Thymus (tissue), 11 donors: ENCODE measurements around the gene METRNL. TPM values are rescaled to one million over a fixed set of nuclear protein-coding genes. Genes with fewer than 3 reads are reported as not detected.
"Not testable (repeated sequence)": the region's sequence is repeated elsewhere in the genome, so short reads cannot be mapped to it uniquely, and the experiment has no call there.

Experiments
- DNase-seq, 9 donors: peaks; one replicate each; pipeline ENCODE4 v3.0.0-alpha.2; 2013; ENCODE audit warnings: low spot score in 9 of 9, low read depth in 6 of 9, missing footprints in 1 of 9
- H3K27ac ChIP-seq, 2 donors: one replicate each; pipeline ENCODE4 v1.5.1; 2013; ENCODE audit warnings: control low read depth in 1 of 2, low read depth in 1 of 2, low read length in 1 of 2, mild to moderate bottlenecking in 1 of 2, moderate library complexity in 1 of 2
- H3K27me3 ChIP-seq, 2 donors: one replicate each; pipeline ENCODE4 v1.5.1; 2013; ENCODE audit warnings: low read length in 1 of 2; ENCODE audit not compliant: control insufficient read depth in 2 of 2, insufficient read depth in 1 of 2
- H3K36me3 ChIP-seq, 2 donors: one replicate each; pipeline ENCODE4 v1.5.1; 2013; ENCODE audit warnings: low read length in 1 of 2, mild to moderate bottlenecking in 1 of 2, moderate library complexity in 1 of 2; ENCODE audit not compliant: control insufficient read depth in 2 of 2, insufficient read depth in 2 of 2
- H3K4me1 ChIP-seq, 2 donors: one replicate each; pipeline ENCODE4 v1.5.1; 2013; ENCODE audit warnings: low read length in 2 of 2; ENCODE audit not compliant: control insufficient read depth in 2 of 2, insufficient read depth in 2 of 2
- H3K4me3 ChIP-seq, 2 donors: one replicate each; pipeline ENCODE4 v1.5.1; 2013; ENCODE audit warnings: low read length in 2 of 2, control low read depth in 1 of 2, mild to moderate bottlenecking in 1 of 2
- H3K9me3 ChIP-seq, 2 donors: one replicate each; pipeline ENCODE4 v1.5.1; 2013; ENCODE audit warnings: low read length in 1 of 2, mild to moderate bottlenecking in 1 of 2; ENCODE audit not compliant: control insufficient read depth in 2 of 2, insufficient read depth in 1 of 2
- WGBS: extraction: QIAGEN DNeasy Blood & Tissue Kit; methylation state at CpG from one replicate; pipeline ENCODE4 v1.1.7; 2013; 5-methylcytosine and 5-hydroxymethylcytosine counted together
- polyA plus RNA-seq: library from polyadenylated mRNA; stranded (reverse); fragments of 200-250 nt; gene quantifications from one replicate; pipeline ENCODE4 v1.2.3, GENCODE V29; 2013
- total RNA-seq: library from RNA; stranded (reverse); fragments of 120-200 nt; gene quantifications from one replicate; pipeline ENCODE4 v1.2.4, GENCODE V29; 2013
- donor health status: healthy.

Gene METRNL
- total and polyA plus RNA-seq, 2 donors = 7.7 to 42.8 TPM

GRCh38 chr17:83134456-83134855 is 55.0 kb downstream of the METRNL start:
- not testable (repeated sequence) for H3K4me3 ChIP-seq, H3K36me3 ChIP-seq, DNase-seq, H3K4me1 ChIP-seq, H3K27me3 ChIP-seq, H3K9me3 ChIP-seq, H3K27ac ChIP-seq
- WGBS = 98% methylated on average over 38 of the region's 38 CpGs

- H3K4me1 ChIP-seq = no peaks in the 10 kb centered on the region
- DNase-seq = no peak
- no peaks in the 10 kb centered on the region for H3K9me3 ChIP-seq
- H3K4me3 ChIP-seq = no peak overlapping the region
- H3K27ac ChIP-seq = no peak overlapping the region
- H3K27me3 ChIP-seq = peaks cover 0 to 3% of the 10 kb centered on the region in 2 donors
- H3K36me3 ChIP-seq = no peaks in the 10 kb centered on the region
- 95% methylated on average over 14 of the region's 14 CpGs for WGBS
These were observed 56.3 kb downstream of the METRNL start for GRCh38 chr17:83135692-83136091.

GRCh38 chr17:83136156-83136555 is 56.7 kb downstream of the METRNL start:
- no peaks in the 10 kb centered on the region for H3K36me3 ChIP-seq
- no peaks in the 10 kb centered on the region for H3K4me1 ChIP-seq
- no peak for DNase-seq
- WGBS = 96% methylated on average over 13 of the region's 13 CpGs
- no peaks in the 10 kb centered on the region for H3K9me3 ChIP-seq
- peaks cover 0 to 3% of the 10 kb centered on the region in 2 donors for H3K27me3 ChIP-seq
- H3K27ac ChIP-seq = no peak overlapping the region
- H3K4me3 ChIP-seq = no peak overlapping the region

- Histone ChIP-seq H3K4me3 (no peak overlapping the region), H3K4me1 (no peaks in the 10 kb centered on the region), H3K27me3 (peaks cover 0 to 3% of the 10 kb centered on the region in 2 donors), H3K36me3 (no peaks in the 10 kb centered on the region), H3K9me3 (no peaks in the 10 kb centered on the region), H3K27ac (no peak overlapping the region)
- no peak for DNase-seq
- WGBS = 97% methylated on average over 16 of the region's 16 CpGs
These were observed 57.5 kb downstream of the METRNL start for GRCh38 chr17:83136931-83137330.

GRCh38 chr17:83137523-83137922 is 58.1 kb downstream of the METRNL start:
- 96% methylated on average over 9 of the region's 9 CpGs for WGBS
- Histone ChIP-seq H3K9me3 (no peaks in the 10 kb centered on the region), H3K27me3 (peaks cover 0 to 3% of the 10 kb centered on the region in 2 donors), H3K4me3 (no peak overlapping the region), H3K36me3 (no peaks in the 10 kb centered on the region), H3K27ac (no peak overlapping the region), H3K4me1 (no peaks in the 10 kb centered on the region)
- DNase-seq = no peak

GRCh38 chr17:83138820-83139219 is 59.4 kb downstream of the METRNL start:
- WGBS = 95% methylated on average over 3 of the region's 3 CpGs
- Histone ChIP-seq H3K4me1 (no peaks in the 10 kb centered on the region), H3K9me3 (no peaks in the 10 kb centered on the region), H3K36me3 (no peaks in the 10 kb centered on the region), H3K27ac (no peak overlapping the region), H3K27me3 (peaks cover 0 to 3% of the 10 kb centered on the region in 2 donors), H3K4me3 (no peak overlapping the region)
- DNase-seq = no peak

GRCh38 chr17:83139541-83140248 is 60.3 kb downstream of the METRNL start:
- 96% methylated on average over 29 of the region's 31 CpGs for WGBS
- H3K4me3 ChIP-seq, H3K27me3 ChIP-seq, H3K27ac ChIP-seq, H3K36me3 ChIP-seq, H3K9me3 ChIP-seq, DNase-seq, H3K4me1 ChIP-seq: not testable (repeated sequence)

GRCh38 chr17:83140249-83140566 is 60.8 kb downstream of the METRNL start:
- 98% methylated on average over 13 of the region's 13 CpGs for WGBS
- H3K4me3 ChIP-seq, DNase-seq, H3K4me1 ChIP-seq, H3K36me3 ChIP-seq, H3K9me3 ChIP-seq, H3K27ac ChIP-seq, H3K27me3 ChIP-seq: not testable (repeated sequence)

GRCh38 chr17:83142619-83143018 is 63.2 kb downstream of the METRNL start:
- no peaks in the 10 kb centered on the region for H3K4me1 ChIP-seq
- no peaks in the 10 kb centered on the region for H3K27me3 ChIP-seq
- WGBS = 98% methylated on average over 4 of the region's 4 CpGs
- DNase-seq = no peak
- H3K36me3 ChIP-seq = no peaks in the 10 kb centered on the region
- H3K9me3 ChIP-seq = no peaks in the 10 kb centered on the region
- H3K27ac ChIP-seq = no peak overlapping the region
- no peak overlapping the region for H3K4me3 ChIP-seq
